Fibroblast of the aortic adventitia (primary cell): ENCODE data around the gene MPHOSPH10. TPM values are rescaled to one million over a fixed set of nuclear protein-coding genes. Genes with fewer than 3 reads are reported as not detected.
"Not testable (repeated sequence)": the region's sequence is repeated elsewhere in the genome, so short reads cannot be mapped to it uniquely, and the experiment has no call there.

Source experiments
- DNase-seq: peaks from one replicate; pipeline ENCODE4 v3.0.0-alpha.2; 2010; ENCODE audit warnings: low read depth
- H3K4me3 ChIP-seq: 2 replicates; pipeline ENCODE4 v1.5.1; 2011; ENCODE audit warnings: low read depth, mild to moderate bottlenecking, control low read depth, low read length, moderate library complexity
- CTCF ChIP-seq: IDR thresholded peaks from 2 replicates; pipeline ENCODE4 v1.5.1; 2011; ENCODE audit warnings: mild to moderate bottlenecking, low read length, control low read depth, inconsistent platforms; ENCODE audit not compliant: insufficient read depth
- total RNA-seq: library from RNA; depleted of rRNA; stranded (reverse); fragments of >200 nt; gene quantifications from 2 replicates; pipeline ENCODE4 v1.2.3, GENCODE V29; 2012; ENCODE audit warnings: low replicate concordance

The MPHOSPH10 gene
- total RNA-seq, 1 donor: 23.4 TPM

GRCh38 chr2:71156573-71156972 lies 26.1 kb downstream of the MPHOSPH10 start:
- TF ChIP-seq CTCF: no peak
- H3K4me3 ChIP-seq: peak overlapping the region; percentile 53
- peak; percentile 35 for DNase-seq

GRCh38 chr2:71157124-71157793 lies 26.8 kb downstream of the MPHOSPH10 start:
- H3K4me3 ChIP-seq: peak overlapping the region; percentile 53
- DNase-seq: peak; percentile 27
- TF ChIP-seq CTCF: peak; percentile 70

GRCh38 chr2:71166812-71167211 lies 36.4 kb downstream of the MPHOSPH10 start:
- no peak overlapping the region for H3K4me3 ChIP-seq
- no peak for DNase-seq
- TF ChIP-seq CTCF: no peak

GRCh38 chr2:71173096-71173495 lies 42.7 kb downstream of the MPHOSPH10 start:
- no peak overlapping the region for H3K4me3 ChIP-seq
- TF ChIP-seq CTCF: no peak
- no peak for DNase-seq

- TF ChIP-seq CTCF: no peak
- no peak for DNase-seq
- no peak overlapping the region for H3K4me3 ChIP-seq
Measured at GRCh38 chr2:71174207-71174606, 43.8 kb downstream of the MPHOSPH10 start.

GRCh38 chr2:71178836-71179235 lies 48.4 kb downstream of the MPHOSPH10 start:
- not testable (repeated sequence) for H3K4me3 ChIP-seq, DNase-seq

- H3K4me3 ChIP-seq: no peak overlapping the region
- DNase-seq: no peak
- no peak for TF ChIP-seq CTCF
Measured at GRCh38 chr2:71181316-71181715, 50.9 kb downstream of the MPHOSPH10 start.

- H3K4me3 ChIP-seq, DNase-seq: not testable (repeated sequence)
Measured at GRCh38 chr2:71183306-71184115, 53.1 kb downstream of the MPHOSPH10 start.
